ELF-1 (cell line): Measurements from ENCODE around the gene LAMC3.
"Not testable (repeated sequence)": the region's sequence is repeated elsewhere in the genome, so short reads cannot be mapped to it uniquely, and the experiment has no call there.

ENCODE experiments used
- DNase-seq: peaks from one replicate; pipeline ENCODE4 v3.0.0-alpha.2; 2016; ENCODE audit warnings: low read depth, low spot score

The LAMC3 gene

DNA sequence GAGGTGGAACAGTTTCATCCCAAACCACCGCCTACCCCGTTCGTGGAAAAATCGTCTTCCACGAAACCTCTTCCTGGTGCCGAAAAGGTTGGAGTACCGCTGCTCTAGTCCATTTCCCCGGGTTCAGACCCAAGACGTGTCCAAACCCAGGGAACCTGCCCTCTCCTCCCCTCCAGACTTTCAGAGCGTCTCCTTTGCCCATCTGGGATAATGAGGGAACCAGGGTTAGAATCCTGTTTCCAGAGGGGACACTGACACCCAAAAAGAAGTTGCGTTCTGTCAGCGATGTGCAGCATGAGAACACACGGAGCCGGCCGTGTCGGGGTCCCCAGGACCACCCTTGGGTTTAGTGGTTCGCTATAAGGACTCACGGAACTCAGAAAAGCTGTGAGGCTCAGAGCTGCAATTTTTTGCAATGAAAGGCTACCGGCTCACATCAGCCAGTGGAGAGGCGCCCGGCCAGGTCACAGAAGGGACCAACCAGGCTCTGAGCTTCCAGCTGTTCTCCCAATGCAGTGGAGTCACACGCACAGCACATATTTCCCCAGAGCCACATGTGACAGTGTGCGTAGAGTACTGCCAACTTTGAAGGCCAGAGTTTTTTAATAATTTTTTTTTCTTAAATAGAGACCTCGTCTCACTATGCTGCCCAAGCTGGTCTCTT lies 19.4 kb downstream of the LAMC3 start:
- DNase-seq, result no peak

DNA sequence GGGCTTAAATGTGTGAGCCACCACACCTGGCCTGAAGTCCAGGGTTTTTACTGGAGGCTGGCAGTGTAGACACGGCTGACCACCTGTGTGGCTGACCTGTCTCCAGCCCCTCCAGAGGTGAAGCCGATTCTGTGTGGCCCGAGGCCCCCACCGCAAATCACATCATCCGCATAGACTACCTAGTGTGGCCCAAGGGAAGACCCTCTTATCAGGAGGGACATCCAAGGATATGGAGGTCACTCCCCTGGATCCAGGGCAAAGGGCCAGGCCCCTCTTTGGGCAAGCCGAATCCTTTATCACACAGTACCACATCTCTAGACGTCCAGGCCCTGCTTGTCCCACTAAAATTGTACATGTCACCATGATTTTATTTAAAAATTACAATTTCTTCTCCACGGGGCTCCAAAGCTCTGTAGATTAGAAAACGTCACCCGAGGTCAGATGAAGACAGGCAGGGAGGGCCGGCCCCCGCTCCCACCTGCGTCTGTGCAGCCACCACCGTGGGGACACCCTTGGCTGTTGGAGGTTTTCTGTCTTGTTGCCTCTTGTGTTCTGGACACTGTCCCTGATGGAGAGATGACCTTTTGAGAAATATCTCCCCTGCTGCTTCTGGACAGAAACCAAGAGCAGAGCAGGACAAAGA lies 20.1 kb downstream of the LAMC3 start:
- DNase-seq, result no peak

DNA sequence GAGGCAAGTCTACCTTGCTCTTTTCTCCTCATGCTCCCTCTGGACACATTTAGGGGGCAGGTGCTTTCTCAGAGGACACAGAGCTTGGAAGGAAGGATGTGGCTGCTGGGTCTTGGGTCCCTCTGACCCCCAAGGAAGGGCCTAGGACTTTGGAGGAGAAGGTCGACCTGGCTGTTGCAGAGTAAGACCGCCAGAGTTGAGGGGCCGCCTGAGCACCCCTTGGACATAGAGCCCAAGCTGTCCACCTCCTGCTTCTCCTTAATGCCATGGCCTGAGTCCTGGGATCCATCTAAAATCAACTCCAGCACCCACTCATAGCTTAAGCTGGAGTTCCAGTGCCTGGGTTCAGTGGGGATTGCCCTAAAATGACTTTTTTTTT lies 20.6 kb downstream of the LAMC3 start:
- DNase-seq, result no peak

- no peak for DNase-seq
Measured at GRCh38 chr9:131030239-131031004, 21.4 kb downstream of the LAMC3 start.

- no peak for DNase-seq
Measured at GRCh38 chr9:131031005-131031641, 22.1 kb downstream of the LAMC3 start.

DNA sequence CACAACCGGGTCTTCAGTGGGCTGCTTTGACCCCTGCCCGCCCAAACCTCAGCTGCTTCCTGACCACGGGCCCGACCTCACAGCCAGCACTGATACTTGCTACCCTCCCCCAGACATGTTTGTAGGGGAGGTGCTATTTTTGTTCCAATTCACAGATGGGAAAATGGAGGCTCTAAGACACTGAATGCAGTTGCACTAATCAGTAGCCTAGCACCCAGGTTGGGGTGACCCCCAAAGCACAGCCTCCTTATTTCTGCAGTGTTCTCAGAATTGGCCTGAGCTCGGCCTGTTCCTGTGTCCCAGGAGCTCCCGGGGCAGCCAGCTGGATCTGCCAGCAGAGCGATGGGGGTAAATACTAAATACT lies 22.6 kb downstream of the LAMC3 start:
- DNase-seq, result no peak

- no peak for DNase-seq
Measured at GRCh38 chr9:131032384-131032783, 23.4 kb downstream of the LAMC3 start.

DNA sequence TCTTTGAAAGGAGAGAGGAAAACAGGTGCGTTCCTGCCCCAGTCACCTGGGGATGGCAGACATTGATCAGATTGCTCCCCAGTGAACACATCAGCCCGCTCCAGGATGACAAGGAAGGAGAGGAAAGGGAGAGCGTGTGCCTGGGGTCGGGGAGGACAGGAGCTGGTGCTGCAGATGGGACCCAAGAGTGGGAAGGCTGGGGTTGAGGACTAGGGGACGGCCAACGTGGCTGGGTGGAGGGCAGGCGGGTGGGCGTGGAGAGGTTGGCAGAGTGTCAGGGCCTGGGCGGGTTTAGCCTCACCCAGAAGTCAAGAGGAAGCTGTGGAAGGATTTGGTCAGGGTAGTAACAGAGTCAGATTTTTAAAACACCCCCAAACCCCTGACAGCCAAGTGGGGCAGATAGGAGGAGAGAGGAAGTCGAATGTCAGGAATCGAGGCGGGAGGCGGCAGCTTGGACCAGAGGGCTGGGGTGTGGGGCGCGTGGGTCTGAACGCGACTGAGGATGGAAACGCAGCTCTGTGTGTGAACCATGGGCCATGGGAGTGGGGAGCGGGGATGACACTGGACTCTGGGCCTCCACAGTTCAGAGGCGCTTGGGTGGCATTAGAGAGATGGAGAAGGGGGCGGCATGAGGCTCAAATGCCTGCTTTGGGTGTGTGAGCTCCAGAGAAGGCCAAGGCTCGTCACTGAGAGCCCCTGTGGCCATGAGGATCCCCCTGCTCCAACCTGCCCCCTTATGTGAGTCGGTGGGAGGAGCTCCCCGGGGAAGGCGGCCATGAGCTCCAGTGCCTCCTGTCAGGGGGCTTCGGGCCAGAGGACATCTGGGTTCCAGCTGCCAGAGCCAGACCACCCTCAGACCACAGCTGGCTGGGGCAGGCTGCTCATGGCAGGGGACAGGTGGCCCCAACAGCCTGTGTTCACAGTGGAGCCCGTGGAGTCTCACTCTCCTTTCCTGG lies 24.6 kb downstream of the LAMC3 start:
- no peak for DNase-seq

GRCh38 chr9:131034268-131034667 lies 25.3 kb downstream of the LAMC3 start:
- no peak for DNase-seq

- not testable (repeated sequence) for DNase-seq
Measured at GRCh38 chr9:131034749-131035148, 25.8 kb downstream of the LAMC3 start.

DNA sequence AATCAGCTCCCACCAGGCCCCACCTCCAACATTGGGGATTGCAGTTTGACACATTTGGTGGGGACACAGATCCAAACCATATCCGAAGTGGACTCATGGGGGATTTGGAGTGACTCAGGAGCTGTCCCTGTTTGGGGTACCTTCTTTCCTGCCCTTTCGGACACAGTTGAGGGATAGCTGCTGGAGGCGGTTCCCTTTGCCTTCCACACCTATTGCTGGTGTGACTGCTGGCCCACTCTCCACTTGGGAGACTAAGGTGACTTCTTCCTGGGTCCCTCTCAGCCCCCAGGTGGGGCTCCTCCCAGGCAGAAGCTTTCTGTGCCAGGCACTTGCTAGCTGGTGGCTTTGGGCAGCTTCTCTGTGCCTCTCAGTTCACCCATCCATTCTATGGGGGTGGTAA lies 26.6 kb downstream of the LAMC3 start:
- no peak for DNase-seq

- DNase-seq, result no peak
Measured at GRCh38 chr9:131036071-131036470, 27.1 kb downstream of the LAMC3 start.

- DNase-seq, result no peak
Measured at GRCh38 chr9:131036529-131037334, 27.8 kb downstream of the LAMC3 start.

DNA sequence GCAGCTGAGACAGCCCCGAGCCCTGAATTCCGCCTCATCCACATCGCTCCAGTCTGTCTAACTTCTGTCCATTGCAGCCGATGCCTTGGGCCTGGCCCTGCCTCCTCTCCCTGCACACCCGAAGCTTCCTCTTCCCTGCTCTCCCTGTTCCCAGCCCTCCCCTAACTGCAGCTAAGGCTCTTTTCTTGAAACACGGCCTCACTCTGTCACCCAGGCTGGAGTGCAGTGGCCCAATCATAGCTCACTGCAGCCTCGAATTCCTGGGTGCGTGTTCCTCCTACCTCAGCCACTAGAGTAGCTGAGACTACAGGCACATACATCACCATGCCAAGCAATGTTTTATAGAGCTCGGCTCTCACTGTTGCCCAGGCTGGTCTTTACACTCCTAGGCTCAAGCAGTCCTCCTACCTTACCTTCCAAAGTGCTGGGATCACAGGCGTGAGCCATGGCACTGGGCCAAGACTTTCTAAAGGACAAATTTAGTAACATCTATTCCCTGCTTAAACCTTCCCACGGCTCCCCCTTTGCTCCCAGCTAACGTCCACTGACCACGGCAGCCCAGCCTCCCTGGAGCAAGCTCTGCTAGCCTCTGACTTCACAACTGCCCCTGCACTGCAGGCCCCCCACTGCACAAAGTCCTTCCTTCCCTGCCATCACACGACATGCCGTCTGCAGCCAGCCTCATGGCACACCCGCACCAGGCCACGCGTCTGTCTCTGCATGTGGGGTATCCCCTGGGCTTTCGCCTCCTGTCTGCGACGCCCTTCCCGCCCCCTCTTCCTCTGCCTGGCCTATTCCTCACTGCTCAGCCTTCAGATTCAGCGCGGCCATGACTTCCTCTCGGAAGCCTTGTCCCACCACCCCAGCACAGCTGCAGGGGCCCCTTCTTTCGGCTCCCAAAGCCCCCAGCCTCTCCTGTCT lies 28.6 kb downstream of the LAMC3 start:
- no peak for DNase-seq

DNA sequence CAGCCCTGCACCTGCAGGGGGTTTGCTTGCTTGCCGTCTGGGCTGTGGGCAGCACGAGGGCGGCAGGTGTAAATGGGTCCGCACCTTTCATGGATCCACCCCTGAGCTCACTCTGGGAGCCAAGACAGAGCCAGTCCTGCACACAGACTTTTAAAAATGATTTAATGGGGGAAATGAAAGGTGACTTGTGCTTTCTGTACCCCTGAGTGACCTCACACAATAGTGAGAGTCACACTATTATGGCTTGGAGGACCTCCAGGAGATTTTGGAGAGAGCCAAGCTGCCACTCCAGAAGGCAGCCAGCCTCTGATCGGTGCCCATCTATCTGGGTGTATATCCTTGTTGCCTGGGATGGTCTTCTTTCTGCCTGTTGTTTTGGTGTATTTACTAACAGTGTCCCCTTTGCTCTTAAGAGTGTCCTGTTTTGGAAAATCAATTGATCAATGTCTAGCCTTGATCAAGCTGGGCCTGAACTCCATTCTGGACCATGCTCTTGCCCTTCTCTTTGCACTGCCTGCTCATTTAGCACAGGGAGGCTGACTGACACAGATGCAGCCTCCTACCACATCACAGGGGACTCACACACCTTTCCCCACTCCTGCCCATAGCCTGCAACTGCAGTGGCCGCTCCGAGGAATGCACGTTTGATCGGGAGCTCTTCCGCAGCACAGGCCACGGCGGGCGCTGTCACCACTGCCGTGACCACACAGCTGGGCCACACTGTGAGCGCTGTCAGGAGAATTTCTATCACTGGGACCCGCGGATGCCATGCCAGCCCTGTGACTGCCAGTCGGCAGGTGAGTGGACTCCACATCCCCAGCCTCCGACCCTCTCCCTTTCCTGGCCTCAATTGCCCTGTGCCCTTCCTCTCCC lies 29.5 kb downstream of the LAMC3 start:
- DNase-seq, result no peak

GRCh38 chr9:131039129-131039954 lies 30.4 kb downstream of the LAMC3 start:
- no peak for DNase-seq

DNA sequence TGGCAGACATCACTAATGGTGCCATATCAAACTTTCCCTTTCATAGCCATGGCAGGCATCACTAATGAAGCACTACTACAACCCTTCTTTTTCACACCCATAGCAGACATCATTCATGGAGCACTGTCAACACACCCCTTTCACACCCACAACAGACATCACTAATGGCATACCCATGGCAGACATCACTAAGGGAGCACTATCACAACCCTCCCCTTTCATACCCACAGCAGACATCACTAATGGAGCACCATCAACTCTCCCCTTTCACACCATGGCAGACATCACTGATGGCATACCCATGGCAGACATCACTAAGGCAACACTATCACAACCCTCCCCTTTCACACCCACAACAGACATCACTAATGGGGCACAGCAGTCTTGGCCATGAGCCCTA lies 33.7 kb downstream of the LAMC3 start:
- DNase-seq, result no peak

GRCh38 chr9:131043087-131043486 lies 34.1 kb downstream of the LAMC3 start:
- peak; percentile 75 for DNase-seq
